SK-N-SH (cell line): ENCODE measurements around the gene SYNE1. TPM values are rescaled to one million over a fixed set of nuclear protein-coding genes. Genes with fewer than 3 reads are reported as not detected.
"Not testable (repeated sequence)": the region's sequence is repeated elsewhere in the genome, so short reads cannot be mapped to it uniquely, and the experiment has no call there.

Source experiments
- CTCF ChIA-PET: fragments of 300-600, 350-600 bp; formaldehyde crosslinking; extraction: SDS; loops from one replicate; lab custom pipeline; 2021; lab: Yijun Ruan, JAX
- POLR2A ChIA-PET: fragments of 350-600 bp; sonication (Branson Sonifier 250); formaldehyde crosslinking; extraction: SDS; loops from one replicate; lab custom pipeline; 2020; ENCODE audit warnings: antibody characterized with exemption, inconsistent platforms; lab: Yijun Ruan, JAX
- DNase-seq: peaks from one replicate; pipeline ENCODE4 v3.0.0; 2012
- H2AFZ ChIP-seq: fragments of 200-600 bp; sonication (generic); 2 replicates; pipeline ENCODE4 v1.8.1; 2016; ENCODE audit warnings: antibody characterized with exemption, mild to moderate bottlenecking, low read depth
- H3F3A ChIP-seq: fragments of 200-600 bp; sonication (generic); replicated peaks from 2 replicates; pipeline ENCODE3; 2016; ENCODE audit warnings: antibody characterized with exemption, mild to moderate bottlenecking; ENCODE audit not compliant: insufficient read depth
- H3K27ac ChIP-seq, 2 experiments: fragments of 200-500 bp in 1 of 2; fragments of 200-600 bp in 1 of 2; sonication (Bioruptor generic) in 1 of 2; sonication (generic), shearing (Covaris generic) in 1 of 2; 2 replicates each; pipeline versions ENCODE4 v1.5.1 to v1.6.1; 2014 to 2016; ENCODE audit warnings: low read depth in 2 of 2, inconsistent platforms in 1 of 2, low read length in 1 of 2, mild to moderate bottlenecking in 1 of 2, mixed read lengths in 1 of 2
- H3K27me3 ChIP-seq: fragments of 200-600 bp; sonication (generic), shearing (Covaris generic); 2 replicates; pipeline ENCODE4 v1.6.1; 2016; ENCODE audit warnings: mixed run types; ENCODE audit not compliant: insufficient read depth
- H3K36me3 ChIP-seq, 2 experiments: fragments of 200-500 bp in 1 of 2; fragments of 200-600 bp in 1 of 2; sonication (Bioruptor generic) in 1 of 2; sonication (generic) in 1 of 2; replicated peaks in 1 of 2; 2 replicates each; pipeline versions ENCODE3 to v1.5.1; 2014 to 2016; ENCODE audit warnings: low read length in 1 of 2, mild to moderate bottlenecking in 1 of 2; ENCODE audit not compliant: insufficient read depth in 2 of 2, control insufficient read depth in 1 of 2
- H3K4me1 ChIP-seq, 2 experiments: fragments of 200-500 bp in 1 of 2; fragments of 200-600 bp in 1 of 2; sonication (Bioruptor generic) in 1 of 2; sonication (generic), shearing (Covaris generic) in 1 of 2; 2 replicates each; pipeline versions ENCODE4 v1.5.1 to v1.6.1; 2014 to 2016; ENCODE audit warnings: low read depth in 1 of 2, low read length in 1 of 2, mixed run types in 1 of 2; ENCODE audit not compliant: insufficient read depth in 2 of 2, control insufficient read depth in 1 of 2
- H3K4me2 ChIP-seq: fragments of 200-600 bp; sonication (generic), shearing (Covaris generic); 2 replicates; pipeline ENCODE4 v1.6.1; 2017; ENCODE audit warnings: mixed run types
- H3K4me3 ChIP-seq, 2 experiments: fragments of 200-500 bp in 1 of 2; fragments of 200-600 bp in 1 of 2; sonication (Bioruptor generic) in 1 of 2; sonication (generic), shearing (Covaris generic) in 1 of 2; 2 replicates each; pipeline versions ENCODE4 v1.5.1 to v1.8.1; 2014 to 2016; ENCODE audit warnings: low read depth in 2 of 2, inconsistent platforms in 1 of 2, low read length in 1 of 2, mild to moderate bottlenecking in 1 of 2, mixed read lengths in 1 of 2, moderate library complexity in 1 of 2
- H3K79me2 ChIP-seq: fragments of 200-600 bp; sonication (generic); 2 replicates; pipeline ENCODE4 v1.8.1; 2017; ENCODE audit warnings: mild to moderate bottlenecking; ENCODE audit not compliant: insufficient read depth
- H3K9ac ChIP-seq: fragments of 200-600 bp; sonication (generic); 2 replicates; pipeline ENCODE4 v1.6.1; 2017; ENCODE audit warnings: mixed run types
- H3K9me2 ChIP-seq: fragments of 200-600 bp; sonication (generic); 2 replicates; pipeline ENCODE4 v1.6.1; 2017; ENCODE audit warnings: mixed run types
- H3K9me3 ChIP-seq: fragments of 200-600 bp; sonication (generic); 2 replicates; pipeline ENCODE4 v1.6.1; 2017; ENCODE audit warnings: mixed run types, mild to moderate bottlenecking, moderate library complexity
- H4K20me1 ChIP-seq: fragments of 200-600 bp; sonication (generic); 2 replicates; pipeline ENCODE4 v1.6.1; 2017; ENCODE audit warnings: mild to moderate bottlenecking, mixed run types; ENCODE audit not compliant: insufficient read depth
- ELF1 ChIP-seq: IDR thresholded peaks from 2 replicates; pipeline ENCODE4 v1.4.0; 2012
- EZH2phosphoT487 ChIP-seq: fragments of 200-600 bp; sonication (generic); IDR thresholded peaks from 2 replicates; pipeline ENCODE4 v1.6.1; 2017; ENCODE audit warnings: low read depth, mixed run types, mild to moderate bottlenecking, antibody characterized with exemption, moderate library complexity, borderline replicate concordance
- FOSL2 ChIP-seq: IDR thresholded peaks from 2 replicates; pipeline ENCODE4 v1.4.0; 2012; ENCODE audit warnings: low read depth, mild to moderate bottlenecking, moderate library complexity, borderline replicate concordance
- FOXM1 ChIP-seq: IDR thresholded peaks from 2 replicates; pipeline ENCODE4 v1.4.0; 2012; ENCODE audit warnings: low read depth, mild to moderate bottlenecking
- GATA2 ChIP-seq: sonication (generic); formaldehyde crosslinking; IDR thresholded peaks from 2 replicates; pipeline ENCODE4 v1.5.0; 2020; ENCODE audit warnings: mild to moderate bottlenecking, missing genetic modification reagents
- MXI1 ChIP-seq: IDR thresholded peaks from 2 replicates; pipeline ENCODE4 v1.6.1; 2012; ENCODE audit warnings: mild to moderate bottlenecking, low read depth, low read length, improper control_type of control experiment
- NFIC ChIP-seq: IDR thresholded peaks from 2 replicates; pipeline ENCODE4 v1.4.0; 2012; ENCODE audit warnings: borderline replicate concordance
- RAD21 ChIP-seq: IDR thresholded peaks from 2 replicates; pipeline ENCODE4 v1.6.1; 2012; ENCODE audit warnings: mild to moderate bottlenecking, low read length
- RCOR1 ChIP-seq: fragments of 150-350 bp; IDR thresholded peaks from 2 replicates; pipeline ENCODE4 v1.6.1; 2017; ENCODE audit warnings: antibody characterized with exemption, low read length
- RXRA ChIP-seq: IDR thresholded peaks from 2 replicates; pipeline ENCODE4 v1.4.0; 2012; ENCODE audit warnings: low read depth, mild to moderate bottlenecking, borderline replicate concordance
- SMC3 ChIP-seq: IDR thresholded peaks from 2 replicates; pipeline ENCODE4 v1.6.1; 2012; ENCODE audit warnings: low read depth, low read length, improper control_type of control experiment
- TAF1 ChIP-seq: IDR thresholded peaks from 2 replicates; pipeline ENCODE4 v1.6.1; 2012; ENCODE audit warnings: low read depth, mild to moderate bottlenecking, low read length, moderate library complexity, borderline replicate concordance
- WGBS: methylation state at CpG from one replicate; pipeline ENCODE4 v1.1.6; 2017; ENCODE audit warnings: low lambda C conversion rate; 5-methylcytosine and 5-hydroxymethylcytosine counted together
- polyA plus RNA-seq, 3 experiments: library from polyadenylated mRNA; depleted of rRNA; stranded (reverse); fragments of >200 nt; gene quantifications; 2 replicates each; pipeline ENCODE4 v1.2.3, GENCODE V29; 2012
- small RNA-seq, 7 experiments: library from RNA; depleted of rRNA; stranded (forward); fragments of <200 nt; gene quantifications; one replicate each; pipeline ENCODE3, GENCODE V24; 2012
- TF ChIP-seq, protein P1 (sequence below): fragments of 200-600 bp; sonication (generic); IDR thresholded peaks from 2 replicates; pipeline ENCODE4 v1.6.1; 2017; ENCODE audit warnings: antibody characterized with exemption, mild to moderate bottlenecking, moderate library complexity

Gene SYNE1
- polyA plus RNA-seq, 1 of the 3 experiments (the other 2 are of a cell fraction), result 31.1 TPM

DNA sequence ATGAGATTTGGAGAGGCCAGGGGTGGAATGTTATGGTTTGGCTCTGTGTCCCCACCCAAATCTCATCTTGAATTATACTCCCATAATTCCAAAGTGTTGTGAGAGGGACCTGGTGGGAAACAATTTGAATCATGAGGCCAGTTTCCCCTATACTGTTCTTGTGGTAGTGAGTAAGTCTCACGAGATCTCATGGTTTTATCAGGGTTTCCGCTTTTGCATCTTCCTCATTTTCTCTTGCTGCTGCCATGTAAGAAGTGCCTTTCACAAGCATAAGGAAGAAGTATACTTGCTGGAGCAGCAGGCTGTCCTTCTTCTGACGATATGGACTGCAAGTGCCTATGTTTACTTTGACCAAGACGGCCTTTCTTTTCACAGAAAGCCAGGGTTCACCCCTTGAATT lies 559.2 kb downstream of the SYNE1 start:
- no peaks in the 10 kb centered on the region for H3K36me3 ChIP-seq
- ChIA-PET POLR2A (no interaction called here), CTCF (interaction anchor here (0.9 to 1.4 kb wide), 2 partner anchors 11 to 14 kb away, joined by 3 to 5 read pairs; no protein-coding TSS in a partner anchor)
- no peaks in the 10 kb centered on the region for H3K9me3 ChIP-seq
- no peaks in the 10 kb centered on the region for H3F3A ChIP-seq
- H3K4me3 ChIP-seq, result no peak overlapping the region
- TF ChIP-seq EZH2phosphoT487, result no peak
- no peaks in the 10 kb centered on the region for H3K4me1 ChIP-seq
- H3K9me2 ChIP-seq, result no peaks in the 10 kb centered on the region
- 23% methylated on average over 4 of the region's 4 CpGs for WGBS
- H4K20me1 ChIP-seq, result no peaks in the 10 kb centered on the region
- no peak overlapping the region for H3K4me2 ChIP-seq
- no peaks in the 10 kb centered on the region for H3K79me2 ChIP-seq
- H3K27ac ChIP-seq, result no peak overlapping the region
- H3K27me3 ChIP-seq, result no peaks in the 10 kb centered on the region
- no peak overlapping the region for H3K9ac ChIP-seq
- DNase-seq, result no peak
- H2AFZ ChIP-seq, result no peak overlapping the region

DNA sequence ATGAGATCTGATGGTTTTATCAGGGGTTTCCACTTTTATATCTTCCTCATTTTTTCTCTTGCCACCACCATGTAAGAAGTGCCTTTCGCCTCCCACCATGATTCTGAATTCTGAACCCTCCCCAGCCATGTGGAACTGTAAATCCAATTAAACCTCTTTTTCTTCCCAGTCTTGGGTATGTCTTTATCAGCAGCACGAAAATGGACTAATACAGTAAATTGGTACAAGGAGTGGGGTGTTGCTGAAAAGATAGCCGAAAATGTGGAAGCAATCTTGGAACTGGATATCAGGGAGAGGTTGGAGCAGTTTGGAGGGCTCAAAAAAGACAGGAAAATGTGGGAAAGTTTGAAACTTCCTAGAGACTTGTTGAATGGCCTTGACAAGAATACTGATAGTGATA lies 560.9 kb downstream of the SYNE1 start:
- H2AFZ ChIP-seq, H3K4me3 ChIP-seq, CTCF ChIA-PET, H3K9ac ChIP-seq, DNase-seq, H3F3A ChIP-seq, H3K36me3 ChIP-seq, H3K9me2 ChIP-seq, H3K4me2 ChIP-seq, POLR2A ChIA-PET, H3K79me2 ChIP-seq, H3K4me1 ChIP-seq, H3K27ac ChIP-seq, H3K9me3 ChIP-seq, H3K27me3 ChIP-seq, H4K20me1 ChIP-seq: not testable (repeated sequence)
- WGBS, result 3% methylated on average over 3 of the region's 3 CpGs

- no peak for TF ChIP-seq RXRA
- no peak for TF ChIP-seq RAD21
- no peak for TF ChIP-seq RCOR1
- TF ChIP-seq ELF1, result no peak
- no peak for TF ChIP-seq FOSL2
- TF ChIP-seq GATA2, result no peak
- TF ChIP-seq, protein P1, sequence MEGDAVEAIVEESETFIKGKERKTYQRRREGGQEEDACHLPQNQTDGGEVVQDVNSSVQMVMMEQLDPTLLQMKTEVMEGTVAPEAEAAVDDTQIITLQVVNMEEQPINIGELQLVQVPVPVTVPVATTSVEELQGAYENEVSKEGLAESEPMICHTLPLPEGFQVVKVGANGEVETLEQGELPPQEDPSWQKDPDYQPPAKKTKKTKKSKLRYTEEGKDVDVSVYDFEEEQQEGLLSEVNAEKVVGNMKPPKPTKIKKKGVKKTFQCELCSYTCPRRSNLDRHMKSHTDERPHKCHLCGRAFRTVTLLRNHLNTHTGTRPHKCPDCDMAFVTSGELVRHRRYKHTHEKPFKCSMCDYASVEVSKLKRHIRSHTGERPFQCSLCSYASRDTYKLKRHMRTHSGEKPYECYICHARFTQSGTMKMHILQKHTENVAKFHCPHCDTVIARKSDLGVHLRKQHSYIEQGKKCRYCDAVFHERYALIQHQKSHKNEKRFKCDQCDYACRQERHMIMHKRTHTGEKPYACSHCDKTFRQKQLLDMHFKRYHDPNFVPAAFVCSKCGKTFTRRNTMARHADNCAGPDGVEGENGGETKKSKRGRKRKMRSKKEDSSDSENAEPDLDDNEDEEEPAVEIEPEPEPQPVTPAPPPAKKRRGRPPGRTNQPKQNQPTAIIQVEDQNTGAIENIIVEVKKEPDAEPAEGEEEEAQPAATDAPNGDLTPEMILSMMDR, result no peak
- TF ChIP-seq MXI1, result no peak
- no peak for TF ChIP-seq TAF1
- no peak for TF ChIP-seq FOXM1
- TF ChIP-seq NFIC, result no peak
- no peak for TF ChIP-seq SMC3
Measured at GRCh38 chr6:152071843-152072242, 565.3 kb downstream of the SYNE1 start.

More at GRCh38 chr6:152071843-152072242, 565.3 kb downstream of the SYNE1 start:
- ChIA-PET CTCF (interaction anchor here (1.7 kb wide), 1 partner anchor 53 kb away, joined by 6 read pairs; no protein-coding TSS in a partner anchor), POLR2A (no interaction called here)
- Histone ChIP-seq H3K36me3 (no peaks in the 10 kb centered on the region), H3K9me2 (no peaks in the 10 kb centered on the region), H3K4me2 (no peak overlapping the region), H2AFZ (no peak overlapping the region), H3K4me3 (no peak overlapping the region), H3K27me3 (no peaks in the 10 kb centered on the region), H3K79me2 (no peaks in the 10 kb centered on the region), H3K27ac (no peak overlapping the region), H4K20me1 (no peaks in the 10 kb centered on the region), H3K9me3 (no peaks in the 10 kb centered on the region), H3K9ac (no peak overlapping the region), H3F3A (no peaks in the 10 kb centered on the region), H3K4me1 (no peaks in the 10 kb centered on the region)
- DNase-seq, result no peak
- WGBS, result 48% methylated on average over 3 of the region's 3 CpGs

Small RNA genes within 50 kb of the gene (small RNA-seq; reads per million reads assigned to genes)
- 0 to 2.8 (median 0) reads per million in 7 experiments for gene RNA5SP223

Other genes starting within 250 kb of the SYNE1 start
- 7.6 and 15.4 TPM in 2 replicates for gene MYCT1, start 60.5 kb upstream of the SYNE1 start, polyA plus RNA-seq (2012; rRNA removed)
- gene VIP, start 113.4 kb upstream of the SYNE1 start, polyA plus RNA-seq (2012; rRNA removed), result 2.5 and 4.8 TPM in 2 replicates